H1 (cell line): Measurements from ENCODE around the gene CHST10.

Source experiments
- ATF3 ChIP-seq: IDR thresholded peaks from 2 replicates; pipeline ENCODE4 v1.6.1; 2011; ENCODE audit warnings: low read depth, mild to moderate bottlenecking, low read length; ENCODE audit not compliant: insufficient read depth
- BACH1 ChIP-seq: IDR thresholded peaks from 2 replicates; pipeline ENCODE4 v1.6.1; 2012; ENCODE audit warnings: low read length, improper control_type of control experiment
- CHD2 ChIP-seq: IDR thresholded peaks from 2 replicates; pipeline ENCODE4 v1.6.1; 2012; ENCODE audit warnings: low read length, improper control_type of control experiment
- CTCF ChIP-seq, 3 experiments: IDR thresholded peaks; 1 replicate in 2 of 3; 2 replicates in 1 of 3; pipeline versions ENCODE4 v1.5.1 to v1.6.1; 2011; ENCODE audit warnings: low read length in 3 of 3, mild to moderate bottlenecking in 3 of 3, inconsistent platforms in 2 of 3, low read depth in 1 of 3, moderate library complexity in 1 of 3; ENCODE audit not compliant: insufficient read depth in 1 of 3; ENCODE audit errors: control extremely low read depth in 1 of 3
- EP300 ChIP-seq, 2 experiments: IDR thresholded peaks; 1 replicate in 1 of 2; 2 replicates in 1 of 2; pipeline ENCODE4 v1.6.1; 2011 to 2012; ENCODE audit warnings: low read depth in 2 of 2, low read length in 2 of 2, mild to moderate bottlenecking in 2 of 2, borderline replicate concordance in 1 of 2, inconsistent platforms in 1 of 2, moderate library complexity in 1 of 2
- EZH2 ChIP-seq: fragments of 200-600 bp; sonication (generic); IDR thresholded peaks from 2 replicates; pipeline ENCODE4 v1.7.1; 2012; ENCODE audit warnings: low read depth, mild to moderate bottlenecking, moderate library complexity, low read length, inconsistent platforms; ENCODE audit not compliant: severe bottlenecking
- NRF1 ChIP-seq: IDR thresholded peaks from 2 replicates; pipeline ENCODE4 v1.6.1; 2011; ENCODE audit warnings: mild to moderate bottlenecking, low read depth, low read length, improper control_type of control experiment
- POLR2A ChIP-seq, 2 experiments: IDR thresholded peaks; 1 replicate in 1 of 2; 2 replicates in 1 of 2; pipeline ENCODE4 v1.6.1; 2011; ENCODE audit warnings: low read depth in 2 of 2, low read length in 2 of 2, mild to moderate bottlenecking in 2 of 2; ENCODE audit errors: control extremely low read depth in 1 of 2
- RXRA ChIP-seq: IDR thresholded peaks from 2 replicates; pipeline ENCODE4 v1.6.1; 2011; ENCODE audit warnings: low read depth, mild to moderate bottlenecking, low read length, moderate library complexity; ENCODE audit not compliant: insufficient read depth
- SIRT6 ChIP-seq: IDR thresholded peaks from one replicate; pipeline ENCODE4 v1.7.1; 2012; ENCODE audit warnings: low read length, inconsistent platforms
- SIX5 ChIP-seq: IDR thresholded peaks from 2 replicates; pipeline ENCODE4 v1.6.1; 2011; ENCODE audit warnings: mild to moderate bottlenecking, low read depth, low read length
- SP1 ChIP-seq: IDR thresholded peaks from 2 replicates; pipeline ENCODE4 v1.6.1; 2011; ENCODE audit warnings: low read depth, low read length
- USF2 ChIP-seq: IDR thresholded peaks from 2 replicates; pipeline ENCODE4 v1.6.1; 2011; ENCODE audit warnings: low read length, improper control_type of control experiment

GRCh38 chr2:100422320-100423055, 5.0 kb upstream of the CHST10 start:
- TF ChIP-seq POLR2A (IDR thresholded peaks at IDR 0.05; ENCODE audit: control extremely low read depth in 1 of 2, low read depth in 2 of 2, low read length in 2 of 2) = no peak
- peak; percentile 54 to 76 (median 76) for TF ChIP-seq CTCF (IDR thresholded peaks at IDR 0.05; ENCODE audit: control extremely low read depth in 1 of 3, insufficient read depth in 1 of 3, low read depth in 1 of 3, low read length in 3 of 3)
- no peak for TF ChIP-seq ATF3
- no peak for TF ChIP-seq EP300 (IDR thresholded peaks at IDR 0.05; ENCODE audit: borderline replicate concordance in 1 of 2, low read depth in 2 of 2, low read length in 2 of 2)
- no peak for TF ChIP-seq BACH1
- TF ChIP-seq SIX5 = no peak
- no peak for TF ChIP-seq USF2
- no peak for TF ChIP-seq EZH2
- no peak for TF ChIP-seq CHD2
- TF ChIP-seq SIRT6 = no peak
- TF ChIP-seq RXRA = no peak
- no peak for TF ChIP-seq NRF1
- TF ChIP-seq SP1 = no peak
